Osteoblast (primary cell): ENCODE data around the gene TMEM63C. TPM values are rescaled to one million over a fixed set of nuclear protein-coding genes. Genes with fewer than 3 reads are reported as not detected.
"Not testable (repeated sequence)": the region's sequence is repeated elsewhere in the genome, so short reads cannot be mapped to it uniquely, and the experiment has no call there.

Experiments used
- DNase-seq: peaks from one replicate; pipeline ENCODE4 v3.0.0; 2011; ENCODE audit warnings: low spot score, mixed read lengths; ENCODE audit not compliant: insufficient read length; ENCODE audit errors: missing footprints
- H2AFZ ChIP-seq: 2 replicates; pipeline ENCODE4 v1.6.0; 2011; ENCODE audit warnings: mild to moderate bottlenecking, low read length
- H3K27ac ChIP-seq: 2 replicates; pipeline ENCODE4 v1.5.1; 2011; ENCODE audit warnings: mild to moderate bottlenecking, low read depth, low read length, moderate library complexity
- H3K27me3 ChIP-seq: 2 replicates; pipeline ENCODE4 v1.6.0; 2012; ENCODE audit warnings: mild to moderate bottlenecking, control low read depth, inconsistent platforms, low read length, moderate library complexity; ENCODE audit not compliant: insufficient read depth
- H3K36me3 ChIP-seq: 2 replicates; pipeline ENCODE4 v1.5.1; 2011; ENCODE audit warnings: mild to moderate bottlenecking, low read length, control low read depth, moderate library complexity; ENCODE audit not compliant: insufficient read depth
- H3K4me1 ChIP-seq: 2 replicates; pipeline ENCODE4 v1.5.1; 2011; ENCODE audit warnings: mild to moderate bottlenecking, low read length, control low read depth, moderate library complexity; ENCODE audit not compliant: insufficient read depth
- H3K4me2 ChIP-seq: 2 replicates; pipeline ENCODE4 v1.6.0; 2011; ENCODE audit warnings: mild to moderate bottlenecking, low read length; ENCODE audit not compliant: insufficient read depth
- H3K4me3 ChIP-seq: fragments of 200-600 bp; sonication (generic); 3 replicates; pipeline ENCODE4 v1.5.1; 2012; ENCODE audit warnings: mild to moderate bottlenecking, low read length, inconsistent platforms; ENCODE audit not compliant: insufficient read depth
- H3K79me2 ChIP-seq: 2 replicates; pipeline ENCODE4 v1.6.0; 2012; ENCODE audit warnings: mild to moderate bottlenecking, low read length, control low read depth, inconsistent platforms; ENCODE audit not compliant: insufficient read depth
- H3K9me3 ChIP-seq: 2 replicates; pipeline ENCODE4 v1.5.1; 2011; ENCODE audit warnings: low read depth, low read length, control low read depth
- H4K20me1 ChIP-seq: 2 replicates; pipeline ENCODE4 v1.6.0; 2012; ENCODE audit warnings: mild to moderate bottlenecking, low read length, control low read depth; ENCODE audit not compliant: insufficient read depth
- CTCF ChIP-seq: IDR thresholded peaks from 2 replicates; pipeline ENCODE4 v1.5.1; 2011; ENCODE audit warnings: mild to moderate bottlenecking, low read depth, low read length, moderate library complexity; ENCODE audit errors: extremely low read depth
- total RNA-seq: library from RNA; depleted of rRNA; stranded (reverse); fragments of >200 nt; gene quantifications from 2 replicates; pipeline ENCODE4 v1.2.3, GENCODE V29; 2012

TMEM63C gene
- total RNA-seq, 1 donor, result 0.72 TPM

GRCh38 chr14:77172916-77173315 lies 8.7 kb upstream of the TMEM63C start:
- Histone ChIP-seq H3K4me1 (peaks cover 4% of the 10 kb centered on the region), H3K4me3 (no peak overlapping the region), H2AFZ (no peak overlapping the region), H3K27me3 (no peaks in the 10 kb centered on the region), H3K9me3 (peaks cover 2% of the 10 kb centered on the region), H3K36me3 (no peaks in the 10 kb centered on the region), H3K79me2 (no peaks in the 10 kb centered on the region), H4K20me1 (no peaks in the 10 kb centered on the region), H3K27ac (no peak overlapping the region), H3K4me2 (no peak overlapping the region)
- no peak for TF ChIP-seq CTCF
- DNase-seq, result no peak

- DNase-seq, result not testable (repeated sequence)
Observed at GRCh38 chr14:77173911-77174617, 7.5 kb upstream of the TMEM63C start.

GRCh38 chr14:77175843-77176242 lies 5.8 kb upstream of the TMEM63C start:
- H3K4me1 ChIP-seq, result peaks cover 4% of the 10 kb centered on the region
- no peak overlapping the region for H2AFZ ChIP-seq
- no peaks in the 10 kb centered on the region for H3K79me2 ChIP-seq
- H3K36me3 ChIP-seq, result no peaks in the 10 kb centered on the region
- H3K9me3 ChIP-seq, result no peaks in the 10 kb centered on the region
- H4K20me1 ChIP-seq, result no peaks in the 10 kb centered on the region
- no peak for DNase-seq
- no peak overlapping the region for H3K4me2 ChIP-seq
- no peak overlapping the region for H3K4me3 ChIP-seq
- H3K27ac ChIP-seq, result no peak overlapping the region
- H3K27me3 ChIP-seq, result no peaks in the 10 kb centered on the region
- no peak for TF ChIP-seq CTCF

More at GRCh38 chr14:77173911-77174617, 7.5 kb upstream of the TMEM63C start:
- not testable (repeated sequence) for H3K27me3 ChIP-seq, H3K4me2 ChIP-seq, H3K27ac ChIP-seq, H3K79me2 ChIP-seq, H2AFZ ChIP-seq, H4K20me1 ChIP-seq, H3K4me3 ChIP-seq, H3K4me1 ChIP-seq, H3K36me3 ChIP-seq, H3K9me3 ChIP-seq

GRCh38 chr14:77177702-77178101 lies 3.9 kb upstream of the TMEM63C start:
- H2AFZ ChIP-seq, result no peak overlapping the region
- no peaks in the 10 kb centered on the region for H3K9me3 ChIP-seq
- no peak for TF ChIP-seq CTCF
- H3K4me3 ChIP-seq, result no peak overlapping the region
- no peaks in the 10 kb centered on the region for H4K20me1 ChIP-seq
- no peaks in the 10 kb centered on the region for H3K79me2 ChIP-seq
- peaks cover 4% of the 10 kb centered on the region for H3K4me1 ChIP-seq
- H3K36me3 ChIP-seq, result no peaks in the 10 kb centered on the region
- H3K27ac ChIP-seq, result no peak overlapping the region
- H3K27me3 ChIP-seq, result peaks cover 13% of the 10 kb centered on the region
- no peak for DNase-seq
- no peak overlapping the region for H3K4me2 ChIP-seq
